Astrocyte of the hippocampus (primary cell): ENCODE results near the gene SLC35F5.
"Not testable (repeated sequence)": the region's sequence is repeated elsewhere in the genome, so short reads cannot be mapped to it uniquely, and the experiment has no call there.

Experiments used
- DNase-seq: peaks from one replicate; pipeline ENCODE4 v3.0.0; 2011; ENCODE audit warnings: low read depth, low spot score

SLC35F5 gene

GRCh38 chr2:113757138-113757657, 756 bp upstream of the SLC35F5 start:
- DNase-seq, result no peak

- no peak for DNase-seq
These were observed 547 bp downstream of the SLC35F5 start for GRCh38 chr2:113755835-113756354.

GRCh38 chr2:113755035-113755834, 1.2 kb downstream of the SLC35F5 start:
- peak; percentile 19 for DNase-seq

GRCh38 chr2:113754160-113754559, 2.3 kb downstream of the SLC35F5 start:
- DNase-seq, result no peak

GRCh38 chr2:113750385-113750784, 6.1 kb downstream of the SLC35F5 start:
- no peak for DNase-seq

GRCh38 chr2:113741091-113741490, 15.4 kb downstream of the SLC35F5 start:
- DNase-seq, result no peak

- no peak for DNase-seq
These were observed 16.6 kb downstream of the SLC35F5 start for GRCh38 chr2:113739849-113740248.

- DNase-seq, result no peak
These were observed 22.3 kb downstream of the SLC35F5 start for GRCh38 chr2:113734185-113734584.

GRCh38 chr2:113724010-113724409, 32.4 kb downstream of the SLC35F5 start:
- DNase-seq, result no peak

- DNase-seq, result no peak
These were observed 33.0 kb downstream of the SLC35F5 start for GRCh38 chr2:113723411-113723810.

- DNase-seq, result no peak
These were observed 36.3 kb downstream of the SLC35F5 start for GRCh38 chr2:113720167-113720566.

- DNase-seq, result no peak
These were observed 40.2 kb downstream of the SLC35F5 start for GRCh38 chr2:113716291-113716690.

GRCh38 chr2:113712941-113713340, 43.5 kb downstream of the SLC35F5 start:
- no peak for DNase-seq

- DNase-seq, result peak; percentile 63
These were observed 44.6 kb downstream of the SLC35F5 start for GRCh38 chr2:113711851-113712250.

- no peak for DNase-seq
These were observed 47.4 kb downstream of the SLC35F5 start for GRCh38 chr2:113709022-113709421.

GRCh38 chr2:113707106-113707505, 49.3 kb downstream of the SLC35F5 start:
- DNase-seq, result no peak

GRCh38 chr2:113705982-113706523, 50.4 kb downstream of the SLC35F5 start:
- no peak for DNase-seq

GRCh38 chr2:113704300-113704993, 52.0 kb downstream of the SLC35F5 start:
- DNase-seq, result not testable (repeated sequence)

GRCh38 chr2:113703386-113704299, 52.8 kb downstream of the SLC35F5 start:
- no peak for DNase-seq

- no peak for DNase-seq
These were observed 56.1 kb downstream of the SLC35F5 start for GRCh38 chr2:113700186-113700841.
